Esophagus squamous epithelium (tissue), 5 donors: ENCODE results near the gene LRP8. TPM values are rescaled to one million over a fixed set of nuclear protein-coding genes. Genes with fewer than 3 reads are reported as not detected.

ENCODE experiments used
- DNase-seq: peaks from one replicate; lab custom pipeline; 2025; lab: John Stamatoyannopoulos, UW
- H3K27ac ChIP-seq, 4 donors: fragments of 200-600 bp; sonication (generic); one replicate each; pipeline ENCODE4 v1.5.1; 2016 to 2019; ENCODE audit warnings: mild to moderate bottlenecking in 1 of 4
- H3K27me3 ChIP-seq, 4 donors: fragments of 200-600 bp; sonication (generic); 1 replicate in 3 of 4; 2 replicates in 1 of 4; pipeline versions ENCODE4 v1.5.1 to v1.6.0; 2017 to 2021; ENCODE audit warnings: antibody characterized with exemption in 1 of 4
- H3K36me3 ChIP-seq, 3 donors: fragments of 200-600 bp; sonication (generic); one replicate each; pipeline ENCODE4 v1.5.1; 2016 to 2019
- H3K4me1 ChIP-seq, 3 donors: fragments of 200-600 bp; sonication (generic); one replicate each; pipeline ENCODE4 v1.5.1; 2017 to 2019
- H3K4me3 ChIP-seq, 4 donors: fragments of 200-600 bp; sonication (generic); 1 replicate in 3 of 4; 2 replicates in 1 of 4; pipeline ENCODE4 v1.5.1; 2016 to 2019; ENCODE audit warnings: mild to moderate bottlenecking in 2 of 4, moderate library complexity in 1 of 4
- H3K9me3 ChIP-seq, 3 donors: fragments of 200-600 bp; sonication (generic); one replicate each; pipeline ENCODE4 v1.5.1; 2016 to 2019
- CTCF ChIP-seq, 6 experiments: fragments of 450-650 bp in 4 of 6; fragments of 200-600 bp in 2 of 6; sonication (generic) in 2 of 6; IDR thresholded peaks; one replicate each; pipeline ENCODE4 v1.5.1; 2016 to 2019; ENCODE audit warnings: antibody characterized with exemption in 6 of 6, mild to moderate bottlenecking in 4 of 6, moderate library complexity in 4 of 6
- POLR2A ChIP-seq, 4 donors: fragments of 450-650 bp; IDR thresholded peaks; one replicate each; pipeline ENCODE4 v1.6.1; 2017; ENCODE audit warnings: antibody characterized with exemption in 4 of 4, mild to moderate bottlenecking in 4 of 4, moderate library complexity in 3 of 4
- whole genome bisulfite sequencing, 2 donors: methylation state at CpG; one replicate each; pipeline ENCODE4 v1.1.5; 2018; 5-methylcytosine and 5-hydroxymethylcytosine counted together
- intact Hi-C: fragments of 100-400 bp; cut with DNase I; formaldehyde crosslinking; loops from one replicate; pipeline ENCODE4 v1.15.0; 2022
- total RNA-seq, 4 donors: library from RNA; depleted of rRNA; stranded (reverse); fragments of >200 nt; gene quantifications; one replicate each; pipeline ENCODE4 v1.1.0, GENCODE V29; 2016
- donor health status: DM: yes; HTN: yes; CAD: no.

The LRP8 gene
- total RNA-seq = 10 to 100 TPM; 15.3 to 39.6 (median 18.8) TPM

- Histone ChIP-seq H3K4me3 (peak within 1 kb of the TSS; percentile 81 to 91 (median 83)), H3K4me1 (peaks cover 14 to 37% (median 18%) of the 10 kb centered on the region in 3 donors), H3K27me3 (no peaks in the 10 kb centered on the region), H3K36me3 (peaks cover 0 to 7% (median 0%) of the 10 kb centered on the region in 3 donors), H3K27ac (peak within 1 kb of the TSS; percentile 75 to 88 (median 83)), H3K9me3 (no peaks in the 10 kb centered on the region)
- intact Hi-C loops = no loop called here
- no peak for TF ChIP-seq CTCF (IDR thresholded peaks at IDR 0.05)
- TF ChIP-seq POLR2A (IDR thresholded peaks at IDR 0.05) = no peak
- WGBS, 2 donors = 0 to 4% methylated on average over 3 to 11 of the region's 47 CpGs
- DNase-seq = peak; percentile 20
Observed at GRCh38 chr1:53328009-53328461, at the start of gene LRP8. Gene LRP8 (minus strand): TSS chr1:53328070. CDS start chr1:53327912, 158 bp downstream.

- Histone ChIP-seq H3K4me1 (no peaks in the 10 kb centered on the region), H3K4me3 (no peak overlapping the region), H3K9me3 (no peaks in the 10 kb centered on the region), H3K36me3 (no peaks in the 10 kb centered on the region), H3K27ac (no peak overlapping the region), H3K27me3 (peaks cover 0 to 41% (median 0%) of the 10 kb centered on the region in 4 donors)
- WGBS, 2 donors = 87% methylated on average over 3 of the region's 13 CpGs; no CpG with 5 or more reads in 1 of the 2 donors
- TF ChIP-seq CTCF (IDR thresholded peaks at IDR 0.05) (no peak), POLR2A (IDR thresholded peaks at IDR 0.05) (no peak)
- DNase-seq = no peak
- intact Hi-C loops = no loop called here
Observed at GRCh38 chr1:53377438-53377841, 49.6 kb upstream of the LRP8 start.

- intact Hi-C loops = no loop called here
- no peak overlapping the region for H3K27ac ChIP-seq
- no peak for TF ChIP-seq POLR2A (IDR thresholded peaks at IDR 0.05)
- DNase-seq = no peak
- no peaks in the 10 kb centered on the region for H3K36me3 ChIP-seq
- no peak overlapping the region for H3K4me3 ChIP-seq
- 62 to 73% methylated on average over 3 to 8 of the region's 14 CpGs for WGBS, 2 donors
- peaks cover 0 to 39% (median 0%) of the 10 kb centered on the region in 4 donors for H3K27me3 ChIP-seq
- no peaks in the 10 kb centered on the region for H3K9me3 ChIP-seq
- H3K4me1 ChIP-seq = no peaks in the 10 kb centered on the region
Observed at GRCh38 chr1:53376742-53377437, 49.0 kb upstream of the LRP8 start.

- Histone ChIP-seq H3K36me3 (no peaks in the 10 kb centered on the region), H3K9me3 (no peaks in the 10 kb centered on the region), H3K27me3 (peaks cover 0 to 36% (median 0%) of the 10 kb centered on the region in 4 donors), H3K4me3 (no peak overlapping the region), H3K4me1 (no peaks in the 10 kb centered on the region), H3K27ac (no peak overlapping the region)
- intact Hi-C loops = no loop called here
- DNase-seq = no peak
- 13 to 57% methylated on average over 1 to 12 of the region's 14 CpGs for WGBS, 2 donors
- TF ChIP-seq CTCF (IDR thresholded peaks at IDR 0.05) (no peak), POLR2A (IDR thresholded peaks at IDR 0.05) (no peak)
Observed at GRCh38 chr1:53376041-53376461, 48.2 kb upstream of the LRP8 start.

GRCh38 chr1:53375440-53375839 lies 47.6 kb upstream of the LRP8 start:
- TF ChIP-seq POLR2A (IDR thresholded peaks at IDR 0.05) (no peak), CTCF (IDR thresholded peaks at IDR 0.05) (no peak)
- DNase-seq = no peak
- intact Hi-C loops = no loop called here
- H3K27me3 ChIP-seq = peaks cover 0 to 40% (median 0%) of the 10 kb centered on the region in 4 donors
- H3K4me3 ChIP-seq = no peak overlapping the region
- 78 to 81% methylated on average over 11 to 13 of the region's 13 CpGs for WGBS, 2 donors
- no peaks in the 10 kb centered on the region for H3K4me1 ChIP-seq
- no peaks in the 10 kb centered on the region for H3K36me3 ChIP-seq
- no peak overlapping the region for H3K27ac ChIP-seq
- no peaks in the 10 kb centered on the region for H3K9me3 ChIP-seq
